Raji (cell line): ENCODE results near the gene RAB15.

Source experiments
- POLR2A ChIP-seq: IDR thresholded peaks from 2 replicates; pipeline ENCODE4 v1.6.1; 2011; ENCODE audit warnings: low read depth, low read length, control low read depth; ENCODE audit not compliant: insufficient read depth

Gene RAB15

DNA sequence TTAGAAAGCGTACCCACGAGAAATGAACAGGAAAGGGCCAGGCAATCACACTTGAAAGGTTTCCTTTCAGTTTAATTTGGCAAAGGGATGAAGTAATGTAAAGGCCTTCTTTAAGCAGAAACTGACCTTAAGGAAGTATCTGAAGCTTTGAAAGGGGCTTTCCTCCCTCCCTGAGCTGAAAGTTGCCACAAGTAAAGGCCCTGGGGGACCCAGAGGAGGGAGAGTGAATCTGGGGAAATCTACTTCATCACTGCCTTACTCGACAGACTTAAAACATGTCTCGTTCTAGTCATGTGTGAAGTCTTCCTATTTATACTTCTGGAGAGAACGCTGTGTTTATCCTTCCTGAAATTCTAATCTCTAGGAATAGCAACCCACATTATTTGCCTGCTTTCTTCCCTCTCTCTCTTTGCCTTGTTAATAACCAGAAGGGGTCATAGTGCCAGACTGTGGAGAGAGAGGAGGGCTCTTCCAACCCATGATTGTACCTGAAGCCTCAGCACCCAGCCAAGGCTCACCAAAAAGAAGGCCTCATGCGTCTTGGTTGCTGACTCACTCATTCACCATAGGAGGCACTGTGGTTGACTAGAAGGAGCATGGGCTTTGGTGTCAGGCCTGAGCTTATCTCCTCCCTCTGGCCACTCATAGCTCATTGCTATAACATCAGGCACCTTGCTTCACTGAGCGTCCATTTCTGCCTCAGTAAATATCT, 19.4 kb downstream of the RAB15 start:
- no peak for TF ChIP-seq POLR2A

- TF ChIP-seq POLR2A: no peak
Measured at GRCh38 chr14:64951724-64952123, 20.4 kb downstream of the RAB15 start.

GRCh38 chr14:64951291-64951690, 20.8 kb downstream of the RAB15 start:
- TF ChIP-seq POLR2A: no peak

GRCh38 chr14:64950889-64951288, 21.2 kb downstream of the RAB15 start:
- TF ChIP-seq POLR2A: no peak

DNA sequence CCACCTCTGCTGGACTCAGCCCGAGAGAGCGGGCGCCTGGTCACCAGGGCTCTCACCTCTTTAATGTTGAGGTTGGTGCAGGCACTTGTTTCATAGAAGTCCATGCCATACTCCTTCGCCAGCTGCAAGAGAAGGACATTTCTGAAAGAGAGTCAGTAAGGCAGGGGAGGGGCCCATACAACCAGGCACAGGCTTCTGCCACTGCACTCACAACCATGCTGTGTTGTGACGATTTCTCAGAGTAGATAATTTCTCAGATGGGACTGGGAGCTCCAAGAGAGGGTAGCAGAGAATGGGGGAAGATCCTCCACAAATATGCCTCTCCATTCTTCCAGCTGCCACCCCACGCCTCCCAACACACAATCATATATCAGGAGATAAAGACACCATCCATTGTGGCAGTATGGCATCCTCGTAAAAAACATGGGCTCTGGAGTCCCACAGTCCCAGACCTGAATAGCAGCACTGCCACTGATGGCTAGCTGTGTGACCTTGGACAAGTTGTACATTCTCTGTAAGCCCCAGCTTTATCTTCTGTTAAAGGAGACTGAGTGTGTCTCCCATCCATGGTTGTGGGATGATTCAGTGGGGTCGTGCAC, 23.4 kb downstream of the RAB15 start:
- TF ChIP-seq POLR2A: no peak

DNA sequence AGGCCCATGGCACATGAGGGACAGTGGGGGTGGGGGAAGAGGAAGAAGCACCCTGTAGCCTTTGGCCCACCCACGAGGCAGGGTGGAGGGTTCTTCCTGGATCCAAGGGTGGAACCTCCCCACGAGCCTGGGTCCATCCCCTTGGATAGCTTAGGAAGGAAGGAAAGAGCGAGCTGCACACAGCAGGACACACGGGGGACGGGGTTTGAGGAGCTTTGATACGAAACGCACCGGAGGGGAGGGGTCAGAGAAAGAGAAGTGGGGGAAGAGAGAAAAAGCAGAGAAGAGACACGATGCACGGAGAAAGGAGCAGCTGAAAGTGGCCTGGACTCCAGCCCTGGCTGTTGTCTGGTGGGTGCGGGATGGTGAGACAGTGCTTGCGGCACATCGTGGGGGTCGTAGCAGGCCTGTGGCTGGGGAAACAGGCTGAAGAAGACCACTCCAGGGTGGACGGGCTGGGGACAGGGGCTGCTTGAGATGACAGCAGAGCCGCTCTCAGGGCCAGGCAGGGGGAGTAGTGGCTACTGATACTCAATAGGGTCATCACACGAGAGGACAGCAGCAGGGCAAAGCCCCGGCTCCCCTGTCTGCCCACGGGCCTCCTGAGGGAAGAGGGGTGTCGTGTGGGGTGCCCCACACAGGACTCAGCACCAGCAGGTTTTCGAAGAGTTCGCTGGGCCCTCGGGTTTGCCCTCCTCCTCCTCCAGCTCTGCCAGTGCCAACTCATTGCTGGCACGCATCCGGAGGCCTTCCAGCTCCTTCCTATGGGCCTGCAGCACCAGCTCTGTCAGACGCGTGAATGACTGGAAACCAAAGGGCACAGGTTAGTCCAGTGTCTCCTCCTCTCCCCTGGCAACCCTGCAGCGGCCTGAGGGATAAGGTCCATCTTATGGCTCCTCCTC, 24.2 kb downstream of the RAB15 start:
- TF ChIP-seq POLR2A: no peak

DNA sequence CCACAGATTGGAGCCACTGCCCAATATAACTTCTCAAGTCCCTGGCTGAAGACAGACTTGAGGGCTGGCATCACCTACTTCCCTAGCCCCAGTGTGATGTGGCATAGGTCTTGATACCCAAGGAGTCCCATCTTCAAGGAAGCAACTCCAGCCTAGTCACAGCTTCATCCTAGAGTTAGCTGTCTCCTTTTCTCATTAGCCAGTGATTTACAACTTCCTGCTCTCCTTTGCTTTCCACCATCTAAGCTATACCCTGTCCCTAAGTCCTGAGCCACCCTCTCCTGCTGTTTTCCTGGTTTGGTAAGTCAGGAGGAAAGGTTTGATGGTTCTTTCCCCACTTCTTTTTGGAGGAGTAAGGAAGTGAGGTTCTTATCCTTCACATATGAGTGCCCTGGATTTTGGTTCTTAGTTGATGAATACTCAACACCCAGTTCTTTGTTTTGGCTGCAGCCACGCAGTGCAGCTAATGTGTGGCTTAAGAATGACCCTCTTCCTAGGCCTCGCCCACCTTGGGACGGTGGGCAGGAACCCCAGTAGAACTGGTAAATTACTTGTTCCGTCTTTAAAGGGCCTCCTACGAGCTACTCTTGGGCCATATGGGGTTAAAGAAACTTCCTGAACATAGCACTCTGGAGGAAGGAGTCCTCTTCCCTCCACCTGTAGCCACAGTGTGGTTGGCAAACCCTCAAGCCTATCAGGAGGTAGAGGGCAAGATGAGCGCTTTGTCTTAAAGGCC, 25.7 kb downstream of the RAB15 start:
- TF ChIP-seq POLR2A: no peak

DNA sequence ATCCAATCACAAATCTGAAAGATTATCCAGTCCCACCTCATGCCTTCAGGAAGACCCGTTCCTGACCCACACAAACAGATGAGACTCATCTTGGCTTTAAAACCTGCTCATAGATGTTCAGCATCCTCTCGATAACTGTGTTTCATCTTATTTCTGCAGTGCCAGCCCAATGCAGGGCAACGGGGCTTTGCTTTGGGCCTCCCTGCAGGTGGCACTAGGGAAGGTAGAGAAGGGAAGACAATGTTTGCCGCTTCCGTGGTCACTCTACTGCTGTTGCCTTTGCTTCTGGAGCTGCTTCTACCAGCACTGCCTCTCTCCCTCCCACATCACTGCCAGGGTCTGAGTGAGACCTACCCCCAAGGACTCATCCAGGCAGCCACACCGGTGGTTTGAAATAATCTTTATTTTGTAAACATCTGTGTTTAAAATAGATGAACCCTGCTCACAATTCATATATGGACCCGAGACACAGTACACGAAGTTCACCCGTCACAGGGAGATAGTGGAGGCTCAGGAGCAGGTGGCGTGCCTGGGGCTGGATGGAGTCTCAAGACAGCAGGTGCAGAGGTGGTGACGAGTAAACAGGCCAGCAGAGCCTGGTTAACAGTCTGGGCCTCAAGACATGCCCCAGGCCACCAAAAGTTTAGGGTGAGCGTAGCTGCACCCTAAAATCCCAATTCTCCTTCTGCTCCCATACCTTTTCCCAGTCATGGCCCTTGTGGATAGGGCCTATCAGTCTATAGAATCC, 26.5 kb downstream of the RAB15 start:
- TF ChIP-seq POLR2A: no peak

GRCh38 chr14:64944861-64945260, 27.3 kb downstream of the RAB15 start:
- no peak for TF ChIP-seq POLR2A

- no peak for TF ChIP-seq POLR2A
Measured at GRCh38 chr14:64944041-64944440, 28.1 kb downstream of the RAB15 start.

DNA sequence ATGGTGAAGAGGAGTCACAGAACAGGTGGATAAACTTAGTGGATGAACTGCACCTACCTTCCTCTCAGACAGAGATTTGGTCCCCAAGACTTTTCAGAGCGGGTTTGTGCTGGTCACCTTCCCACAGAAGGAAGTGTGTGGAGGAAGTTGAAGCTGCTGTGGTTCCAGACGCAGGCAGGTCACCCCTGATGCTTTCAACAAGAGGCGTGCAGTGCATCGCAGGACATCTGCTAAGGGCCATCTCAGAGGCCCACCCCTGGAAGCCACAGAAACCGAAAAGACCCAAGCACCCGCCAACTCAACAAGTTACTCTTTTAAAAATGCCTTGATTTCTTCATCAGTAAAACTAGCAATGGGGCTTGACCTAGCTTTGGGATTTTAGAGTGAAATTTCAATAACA, 28.6 kb downstream of the RAB15 start:
- TF ChIP-seq POLR2A: no peak

DNA sequence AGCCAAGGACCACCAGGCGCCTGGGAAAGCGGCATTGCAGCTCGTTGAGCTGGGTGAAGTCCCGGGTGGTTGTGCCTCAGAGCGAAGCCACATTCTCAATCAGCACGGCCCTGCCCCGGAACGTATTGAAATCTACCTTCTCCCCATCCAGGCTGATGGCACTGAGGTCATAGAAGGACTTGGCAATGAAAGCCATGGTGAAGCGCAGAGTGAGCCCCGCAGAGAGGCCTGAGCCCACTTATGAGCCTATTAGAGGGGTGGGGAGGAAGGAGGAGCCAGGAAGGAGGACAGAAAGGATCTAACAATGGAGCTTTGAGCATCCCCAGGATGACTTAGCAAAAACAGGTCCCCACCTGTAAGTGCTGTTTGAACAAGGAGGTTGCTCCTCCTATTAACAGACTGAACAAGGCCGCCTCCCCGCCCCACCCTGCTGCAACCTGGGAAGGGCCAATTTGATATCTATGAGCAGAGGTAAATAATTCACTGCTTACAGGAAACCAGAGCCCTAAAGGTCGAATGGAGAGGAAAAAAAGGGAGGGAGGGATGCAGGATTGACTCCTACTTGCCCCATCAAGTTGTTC, 29.5 kb downstream of the RAB15 start, which contains the start of gene GPX2:
TSS of gene GPX2 (minus strand) at position 215 of the 581 bp plus-strand sequence. CDS start at position 196, 19 bp downstream.
- no peak for TF ChIP-seq POLR2A

DNA sequence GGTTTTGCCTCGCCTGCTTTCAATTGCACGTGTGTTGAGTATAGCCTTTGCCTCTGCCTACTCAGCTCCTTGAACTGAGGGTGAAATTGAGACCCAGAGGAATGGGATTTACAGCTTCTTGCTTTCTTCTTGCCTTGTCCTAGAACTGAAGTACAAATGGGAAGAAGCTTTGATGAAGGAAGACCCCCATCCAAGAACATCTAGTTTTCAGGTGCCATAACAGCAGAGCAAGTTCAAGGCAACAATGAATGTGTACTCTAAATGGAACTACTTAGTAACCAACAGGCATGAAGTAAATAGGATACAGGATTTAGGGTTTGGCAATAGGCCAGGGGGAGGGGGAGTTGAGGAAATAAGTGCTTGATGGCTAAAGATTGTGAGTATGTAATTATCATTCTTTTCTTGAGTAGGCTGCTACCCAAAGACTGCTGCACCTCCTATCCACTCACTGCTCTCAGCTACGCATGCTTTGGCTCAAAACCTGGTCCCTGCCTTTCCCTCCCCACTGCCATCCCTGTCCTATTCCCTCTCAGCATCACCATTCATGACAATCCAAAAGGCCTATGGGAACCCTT, 31.7 kb downstream of the RAB15 start:
- TF ChIP-seq POLR2A: no peak

GRCh38 chr14:64939817-64940190, 32.3 kb downstream of the RAB15 start:
- TF ChIP-seq POLR2A: no peak
